DOHH2 (cell line): ENCODE measurements around the gene NUP210L.
A peak's percentile ranks its signal among the peaks of the same experiment; 100 is the strongest.

Source experiments
- H3F3A ChIP-seq: fragments of 200-600 bp; sonication (generic), shearing (Covaris generic); 2 replicates; pipeline ENCODE4 v1.6.0; 2016; ENCODE audit warnings: antibody characterized with exemption, mild to moderate bottlenecking; ENCODE audit not compliant: control insufficient read depth, insufficient read depth
- H3K27ac ChIP-seq: fragments of 200-600 bp; sonication (generic); 2 replicates; pipeline ENCODE4 v1.5.1; 2014; ENCODE audit warnings: low read depth, mild to moderate bottlenecking, low read length, moderate library complexity
- H3K27me3 ChIP-seq: fragments of 200-600 bp; sonication (generic); 2 replicates; pipeline ENCODE4 v1.6.1; 2014; ENCODE audit warnings: mild to moderate bottlenecking, low read length, mixed read lengths; ENCODE audit not compliant: control insufficient read depth
- H3K36me3 ChIP-seq: fragments of 200-600 bp; sonication (generic); 2 replicates; pipeline ENCODE4 v1.6.1; 2014; ENCODE audit warnings: mild to moderate bottlenecking, low read length, moderate library complexity, mixed read lengths; ENCODE audit not compliant: control insufficient read depth
- H3K4me1 ChIP-seq: fragments of 200-600 bp; sonication (generic); 2 replicates; pipeline ENCODE4 v1.6.1; 2014; ENCODE audit warnings: mild to moderate bottlenecking, low read length, mixed read lengths; ENCODE audit not compliant: control insufficient read depth
- H3K4me2 ChIP-seq: fragments of 200-600 bp; sonication (generic); 2 replicates; pipeline ENCODE4 v1.6.0; 2014; ENCODE audit warnings: mild to moderate bottlenecking, low read length, moderate library complexity
- H3K4me3 ChIP-seq: fragments of 200-600 bp; sonication (generic); 2 replicates; pipeline ENCODE4 v1.5.1; 2014; ENCODE audit warnings: mild to moderate bottlenecking, low read length, mixed read lengths
- H3K79me2 ChIP-seq: fragments of 200-600 bp; sonication (generic); 2 replicates; pipeline ENCODE4 v1.6.1; 2014; ENCODE audit warnings: mild to moderate bottlenecking, low read length, mixed read lengths; ENCODE audit not compliant: control insufficient read depth
- H3K9me2 ChIP-seq: fragments of 200-600 bp; sonication (generic); replicated peaks from 2 replicates; pipeline ENCODE4 v1.6.1; 2014; ENCODE audit warnings: mild to moderate bottlenecking, low read length, mixed read lengths; ENCODE audit not compliant: control insufficient read depth
- H3K9me3 ChIP-seq: fragments of 200-600 bp; sonication (generic); 2 replicates; pipeline ENCODE4 v1.6.1; 2014; ENCODE audit warnings: antibody characterized with exemption, low read length, mixed read lengths; ENCODE audit not compliant: control insufficient read depth, insufficient read depth
- H4K20me1 ChIP-seq: fragments of 200-600 bp; sonication (generic); 2 replicates; pipeline ENCODE4 v1.6.0; 2014; ENCODE audit warnings: low read depth, mild to moderate bottlenecking, antibody characterized with exemption, low read length, moderate library complexity; ENCODE audit not compliant: control insufficient read depth, insufficient read depth
- CTCF ChIP-seq: fragments of 200-600 bp; sonication (generic); IDR thresholded peaks from one replicate; pipeline ENCODE4 v1.5.1; 2014; ENCODE audit warnings: antibody characterized with exemption, mild to moderate bottlenecking, low read depth, low read length; ENCODE audit not compliant: poor library complexity, severe bottlenecking
- EZH2phosphoT487 ChIP-seq: fragments of 200-600 bp; sonication (generic); IDR thresholded peaks from 2 replicates; pipeline ENCODE4 v1.6.1; 2017; ENCODE audit warnings: borderline replicate concordance, mild to moderate bottlenecking, antibody characterized with exemption, low read length, moderate library complexity, mixed read lengths

NUP210L gene

GRCh38 chr1:154190550-154190949, 35.7 kb upstream of the NUP210L start:
- Histone ChIP-seq H3K4me1 (peaks cover 15% of the 10 kb centered on the region), H3K9me3 (no peaks in the 10 kb centered on the region), H3F3A (no peaks in the 10 kb centered on the region), H4K20me1 (no peaks in the 10 kb centered on the region), H3K4me2 (no peak overlapping the region), H3K79me2 (no peaks in the 10 kb centered on the region), H3K9me2 (no peaks in the 10 kb centered on the region), H3K27me3 (peaks cover 52% of the 10 kb centered on the region), H3K4me3 (no peak overlapping the region), H3K36me3 (no peaks in the 10 kb centered on the region), H3K27ac (no peak overlapping the region)
- TF ChIP-seq CTCF (no peak), EZH2phosphoT487 (no peak)

- Histone ChIP-seq H4K20me1 (peaks cover 1% of the 10 kb centered on the region; the same call in 1 of the 2 replicates), H3K79me2 (peaks cover 10% of the 10 kb centered on the region), H3K27ac (no peak overlapping the region), H3F3A (no peaks in the 10 kb centered on the region), H3K9me2 (no peaks in the 10 kb centered on the region), H3K4me2 (no peak overlapping the region), H3K4me1 (peaks cover 13% of the 10 kb centered on the region), H3K36me3 (peaks cover 5% of the 10 kb centered on the region), H3K9me3 (no peaks in the 10 kb centered on the region), H3K27me3 (peaks cover 19% of the 10 kb centered on the region), H3K4me3 (no peak overlapping the region)
- TF ChIP-seq CTCF (no peak), EZH2phosphoT487 (no peak)
These were observed 32.1 kb upstream of the NUP210L start for GRCh38 chr1:154186852-154187501.

- Histone ChIP-seq H4K20me1 (peaks cover 8% of the 10 kb centered on the region; the same call in 1 of the 2 replicates), H3K9me2 (no peaks in the 10 kb centered on the region), H3K79me2 (peaks cover 18% of the 10 kb centered on the region), H3F3A (no peaks in the 10 kb centered on the region), H3K9me3 (no peaks in the 10 kb centered on the region), H3K4me2 (no peak overlapping the region), H3K4me1 (peaks cover 14% of the 10 kb centered on the region), H3K27me3 (peaks cover 11% of the 10 kb centered on the region), H3K36me3 (peaks cover 11% of the 10 kb centered on the region), H3K4me3 (no peak overlapping the region), H3K27ac (no peak overlapping the region)
- TF ChIP-seq EZH2phosphoT487 (no peak), CTCF (peak; percentile 84)
These were observed 31.3 kb upstream of the NUP210L start for GRCh38 chr1:154186177-154186576.
